ENCODE data around the gene CCDC92B.
A peak's percentile ranks its signal among the peaks of the same experiment; 100 is the strongest.

CCDC92B gene

GRCh38 chr17:2693561-2694380 lies 55.7 kb downstream of the CCDC92B start:
- no peak overlapping the region for H2BK12ac ChIP-seq (ENCODE audit: low read length)
- no peak overlapping the region for H4K91ac ChIP-seq (ENCODE audit: low read depth, low read length)
- no peaks in the 10 kb centered on the region for H3K27me3 ChIP-seq (ENCODE audit: insufficient read depth, low read length)
- DNase-seq, result no peak
- H3K4me3 ChIP-seq (ENCODE audit: low read depth, low read length), result peak overlapping the region; percentile 28
- no peak overlapping the region for H3K18ac ChIP-seq (ENCODE audit: low read length)
- H3K79me2 ChIP-seq (ENCODE audit: control insufficient read depth, insufficient read depth, low read length, poor library complexity), result no peaks in the 10 kb centered on the region
- H4K12ac ChIP-seq (ENCODE audit: low read depth, low read length), result no peak overlapping the region
- no peak overlapping the region for H3K27ac ChIP-seq (ENCODE audit: low read depth, low read length)
- H2BK5ac ChIP-seq (ENCODE audit: low read depth, low read length, poor library complexity), result no peak overlapping the region
- H3K23ac ChIP-seq (ENCODE audit: low read length), result no peak overlapping the region
- H2AK5ac ChIP-seq (ENCODE audit: low read length), result no peak overlapping the region
- no CpG with 5 or more reads among the region's 37 CpGs for WGBS (ENCODE audit: extremely low coverage, insufficient coverage, insufficient read length)
- H4K8ac ChIP-seq (ENCODE audit: low read depth, low read length), result no peak overlapping the region
- no peaks in the 10 kb centered on the region for H3K4me1 ChIP-seq (ENCODE audit: control insufficient read depth in 1 of 2, insufficient read depth in 2 of 2, low read length in 2 of 2)
- H2AFZ ChIP-seq (ENCODE audit: insufficient read depth, low read length, poor library complexity), result no peak overlapping the region
- no peak overlapping the region for H3K14ac ChIP-seq (ENCODE audit: low read length)
- H3K4ac ChIP-seq (ENCODE audit: low read depth, low read length), result no peak overlapping the region
- no peak overlapping the region for H2BK120ac ChIP-seq (ENCODE audit: insufficient read depth, low read length, poor library complexity)
- peaks cover 68 to 69% of the 10 kb centered on the region in 2 experiments for H3K36me3 ChIP-seq (ENCODE audit: control insufficient read depth in 1 of 2, insufficient read depth in 2 of 2, low read length in 2 of 2)
- H3K9ac ChIP-seq (ENCODE audit: low read length), result no peak overlapping the region
- H3K9me3 ChIP-seq (ENCODE audit: insufficient read depth, low read depth, low read length), result peaks cover 5% of the 10 kb centered on the region
- H3K79me1 ChIP-seq (ENCODE audit: low read length), result no peaks in the 10 kb centered on the region
- no peak overlapping the region for H3K4me2 ChIP-seq (ENCODE audit: low read length)

GRCh38 chr17:2692781-2693135 lies 56.7 kb downstream of the CCDC92B start:
- Histone ChIP-seq H2BK5ac (ENCODE audit: low read depth, low read length, poor library complexity) (no peak overlapping the region), H3K9me3 (ENCODE audit: insufficient read depth, low read depth, low read length) (peaks cover 1% of the 10 kb centered on the region), H4K8ac (ENCODE audit: low read depth, low read length) (no peak overlapping the region), H3K79me2 (ENCODE audit: control insufficient read depth, insufficient read depth, low read length, poor library complexity) (no peaks in the 10 kb centered on the region), H3K23ac (ENCODE audit: low read length) (no peak overlapping the region), H2AK5ac (ENCODE audit: low read length) (no peak overlapping the region), H2AFZ (ENCODE audit: insufficient read depth, low read length, poor library complexity) (no peak overlapping the region), H3K9ac (ENCODE audit: low read length) (no peak overlapping the region), H3K4ac (ENCODE audit: low read depth, low read length) (no peak overlapping the region), H4K91ac (ENCODE audit: low read depth, low read length) (no peak overlapping the region), H3K27me3 (ENCODE audit: insufficient read depth, low read length) (no peaks in the 10 kb centered on the region), H3K36me3 (ENCODE audit: control insufficient read depth in 1 of 2, insufficient read depth in 2 of 2, low read length in 2 of 2) (peaks cover 60 to 61% of the 10 kb centered on the region in 2 experiments), H3K79me1 (ENCODE audit: low read length) (no peaks in the 10 kb centered on the region), H2BK120ac (ENCODE audit: insufficient read depth, low read length, poor library complexity) (no peak overlapping the region), H3K4me2 (ENCODE audit: low read length) (no peak overlapping the region), H3K4me3 (ENCODE audit: low read depth, low read length) (no peak overlapping the region), H3K4me1 (ENCODE audit: control insufficient read depth in 1 of 2, insufficient read depth in 2 of 2, low read length in 2 of 2) (no peaks in the 10 kb centered on the region), H2BK12ac (ENCODE audit: low read length) (no peak overlapping the region), H3K18ac (ENCODE audit: low read length) (no peak overlapping the region), H3K27ac (ENCODE audit: low read depth, low read length) (no peak overlapping the region), H3K14ac (ENCODE audit: low read length) (no peak overlapping the region), H4K12ac (ENCODE audit: low read depth, low read length) (no peak overlapping the region)
- WGBS (ENCODE audit: extremely low coverage, insufficient coverage, insufficient read length), result no CpG with 5 or more reads among the region's 14 CpGs
- DNase-seq, result no peak

- Histone ChIP-seq H3K4me2 (ENCODE audit: low read length) (no peak overlapping the region), H3K4ac (ENCODE audit: low read depth, low read length) (no peak overlapping the region), H3K9me3 (ENCODE audit: insufficient read depth, low read depth, low read length) (peaks cover 1% of the 10 kb centered on the region), H3K18ac (ENCODE audit: low read length) (no peak overlapping the region), H3K9ac (ENCODE audit: low read length) (no peak overlapping the region), H3K79me2 (ENCODE audit: control insufficient read depth, insufficient read depth, low read length, poor library complexity) (no peaks in the 10 kb centered on the region), H2BK5ac (ENCODE audit: low read depth, low read length, poor library complexity) (no peak overlapping the region), H4K91ac (ENCODE audit: low read depth, low read length) (no peak overlapping the region), H4K12ac (ENCODE audit: low read depth, low read length) (no peak overlapping the region), H3K4me3 (ENCODE audit: low read depth, low read length) (no peak overlapping the region), H2BK12ac (ENCODE audit: low read length) (no peak overlapping the region), H4K8ac (ENCODE audit: low read depth, low read length) (no peak overlapping the region), H2AFZ (ENCODE audit: insufficient read depth, low read length, poor library complexity) (no peak overlapping the region), H3K27me3 (ENCODE audit: insufficient read depth, low read length) (no peaks in the 10 kb centered on the region), H2BK120ac (ENCODE audit: insufficient read depth, low read length, poor library complexity) (no peak overlapping the region), H2AK5ac (ENCODE audit: low read length) (no peak overlapping the region), H3K27ac (ENCODE audit: low read depth, low read length) (no peak overlapping the region), H3K23ac (ENCODE audit: low read length) (no peak overlapping the region), H3K14ac (ENCODE audit: low read length) (no peak overlapping the region), H3K4me1 (ENCODE audit: control insufficient read depth in 1 of 2, insufficient read depth in 2 of 2, low read length in 2 of 2) (no peaks in the 10 kb centered on the region), H3K79me1 (ENCODE audit: low read length) (no peaks in the 10 kb centered on the region), H3K36me3 (ENCODE audit: control insufficient read depth in 1 of 2, insufficient read depth in 2 of 2, low read length in 2 of 2) (peaks cover 55% of the 10 kb centered on the region in 2 experiments)
- WGBS (ENCODE audit: extremely low coverage, insufficient coverage, insufficient read length), result no CpG with 5 or more reads among the region's 71 CpGs
- no peak for DNase-seq
Measured at GRCh38 chr17:2691965-2692780, 57.3 kb downstream of the CCDC92B start.

- H4K8ac ChIP-seq (ENCODE audit: low read depth, low read length), result no peak overlapping the region
- H3K9me3 ChIP-seq (ENCODE audit: insufficient read depth, low read depth, low read length), result peaks cover 1% of the 10 kb centered on the region
- no peak overlapping the region for H2BK12ac ChIP-seq (ENCODE audit: low read length)
- no peak overlapping the region for H2AK5ac ChIP-seq (ENCODE audit: low read length)
- no peak overlapping the region for H3K9ac ChIP-seq (ENCODE audit: low read length)
- H3K18ac ChIP-seq (ENCODE audit: low read length), result no peak overlapping the region
- no peak overlapping the region for H3K4me2 ChIP-seq (ENCODE audit: low read length)
- H3K79me1 ChIP-seq (ENCODE audit: low read length), result no peaks in the 10 kb centered on the region
- H3K79me2 ChIP-seq (ENCODE audit: control insufficient read depth, insufficient read depth, low read length, poor library complexity), result no peaks in the 10 kb centered on the region
- H4K12ac ChIP-seq (ENCODE audit: low read depth, low read length), result no peak overlapping the region
- no peaks in the 10 kb centered on the region for H3K27me3 ChIP-seq (ENCODE audit: insufficient read depth, low read length)
- H2BK120ac ChIP-seq (ENCODE audit: insufficient read depth, low read length, poor library complexity), result no peak overlapping the region
- WGBS (ENCODE audit: extremely low coverage, insufficient coverage, insufficient read length), result no CpG with 5 or more reads among the region's 62 CpGs
- no peak for DNase-seq
- no peak overlapping the region for H3K4ac ChIP-seq (ENCODE audit: low read depth, low read length)
- H2AFZ ChIP-seq (ENCODE audit: insufficient read depth, low read length, poor library complexity), result no peak overlapping the region
- H3K4me3 ChIP-seq (ENCODE audit: low read depth, low read length), result no peak overlapping the region
- peaks cover 49 to 50% of the 10 kb centered on the region in 2 experiments for H3K36me3 ChIP-seq (ENCODE audit: control insufficient read depth in 1 of 2, insufficient read depth in 2 of 2, low read length in 2 of 2)
- no peak overlapping the region for H3K23ac ChIP-seq (ENCODE audit: low read length)
- H2BK5ac ChIP-seq (ENCODE audit: low read depth, low read length, poor library complexity), result no peak overlapping the region
- H4K91ac ChIP-seq (ENCODE audit: low read depth, low read length), result no peak overlapping the region
- H3K14ac ChIP-seq (ENCODE audit: low read length), result no peak overlapping the region
- H3K4me1 ChIP-seq (ENCODE audit: control insufficient read depth in 1 of 2, insufficient read depth in 2 of 2, low read length in 2 of 2), result no peaks in the 10 kb centered on the region
- no peak overlapping the region for H3K27ac ChIP-seq (ENCODE audit: low read depth, low read length)
Measured at GRCh38 chr17:2691069-2691871, 58.2 kb downstream of the CCDC92B start.
